SJCRH30 (cell line): Measurements from ENCODE around the gene RHBDF1. TPM values are rescaled to one million over a fixed set of nuclear protein-coding genes. Genes with fewer than 3 reads are reported as not detected.

Experiments used
- DNase-seq, 2 experiments: peaks; one replicate each; pipeline ENCODE4 v3.0.0-alpha.2; 2015 to 2020
- H3K27ac ChIP-seq: fragments of 250-450 bp; sonication (Bioruptor Pico); 2 replicates; pipeline ENCODE4 v1.5.1; 2020; ENCODE audit warnings: mild to moderate bottlenecking, moderate library complexity
- H3K27me3 ChIP-seq: fragments of 250-450 bp; sonication (Bioruptor Pico); 2 replicates; pipeline ENCODE4 v1.5.1; 2020; ENCODE audit warnings: mild to moderate bottlenecking, moderate library complexity
- H3K36me3 ChIP-seq: fragments of 250-450 bp; sonication (Bioruptor Pico); 2 replicates; pipeline ENCODE4 v1.5.1; 2020; ENCODE audit warnings: mild to moderate bottlenecking, moderate library complexity
- H3K4me1 ChIP-seq: fragments of 250-450 bp; sonication (Bioruptor Pico); 2 replicates; pipeline ENCODE4 v1.5.1; 2020; ENCODE audit warnings: mild to moderate bottlenecking, moderate library complexity
- H3K4me3 ChIP-seq: fragments of 250-450 bp; sonication (Bioruptor Pico); 2 replicates; pipeline ENCODE4 v1.5.1; 2020; ENCODE audit warnings: mild to moderate bottlenecking, moderate library complexity
- H3K9me3 ChIP-seq: fragments of 250-450 bp; sonication (Bioruptor Pico); replicated peaks from 2 replicates; pipeline ENCODE4 v1.5.1; 2020; ENCODE audit warnings: mild to moderate bottlenecking, moderate library complexity
- total RNA-seq: library from RNA; depleted of rRNA; stranded (reverse); fragments of >200 nt; shearing (Covaris generic); gene quantifications from 2 replicates; pipeline ENCODE4 v1.2.3, GENCODE V29; 2014

The RHBDF1 gene
- total RNA-seq, 1 experiment from 2014 or later: 25.3 TPM

DNA sequence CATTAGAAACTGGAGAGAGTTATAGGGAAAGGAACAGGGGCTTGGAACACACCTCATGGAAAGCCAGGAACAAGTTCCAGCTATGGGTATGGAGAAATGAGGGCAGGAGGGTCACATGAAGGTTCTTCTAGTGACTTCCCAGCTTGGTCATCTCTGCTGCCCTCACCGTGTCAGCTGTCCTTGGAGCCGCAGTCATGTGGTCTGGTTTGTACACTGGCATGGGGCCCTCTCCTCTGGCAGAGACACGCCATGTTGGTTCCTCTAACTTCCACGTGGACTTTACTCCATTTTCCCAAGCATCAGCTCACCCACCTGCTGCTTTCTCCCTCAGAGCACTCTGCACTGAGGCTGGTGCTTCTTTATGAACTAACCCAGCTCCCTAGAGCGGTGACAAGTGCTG is 31.9 kb upstream of the RHBDF1 start:
- no peaks in the 10 kb centered on the region for H3K4me1 ChIP-seq
- H3K36me3 ChIP-seq: no peaks in the 10 kb centered on the region

DNA sequence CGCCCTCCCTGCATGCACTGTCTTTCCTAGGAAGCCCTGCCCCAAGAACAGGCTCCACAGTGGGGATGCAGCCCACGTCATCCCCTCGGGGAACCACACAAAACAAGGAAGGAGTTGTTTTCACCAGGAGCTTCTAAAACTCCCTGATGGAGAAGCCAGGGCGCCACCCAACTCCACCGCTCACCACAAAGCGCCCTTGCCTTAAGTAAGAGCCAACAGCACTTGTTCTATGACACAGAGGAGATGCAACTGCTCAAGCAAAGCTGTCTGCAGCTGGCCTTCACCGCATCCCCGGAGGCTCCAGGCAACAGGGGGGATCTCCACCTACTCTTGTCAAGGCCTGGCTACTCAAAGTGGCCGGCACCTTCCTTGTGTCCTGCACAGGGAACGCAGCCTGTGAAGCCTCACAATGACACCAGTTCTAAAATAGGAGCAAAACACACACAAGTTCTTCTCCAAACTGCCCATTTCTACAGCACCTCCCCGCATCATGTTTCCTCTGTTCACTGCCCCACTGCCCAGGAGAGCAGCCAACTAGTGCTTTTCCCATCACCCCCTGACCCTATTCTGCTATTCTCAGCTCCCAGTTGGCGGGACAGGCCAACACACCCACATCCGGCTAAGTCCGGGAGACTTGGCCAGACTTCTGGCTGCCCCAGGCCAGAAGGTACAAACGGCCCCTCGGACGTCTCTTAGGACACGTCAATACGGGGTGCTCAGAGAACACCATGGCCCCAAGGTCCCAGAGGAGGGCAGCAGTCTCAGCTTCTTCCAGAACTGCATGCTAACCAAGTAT is 29.8 kb upstream of the RHBDF1 start:
- no peaks in the 10 kb centered on the region for H3K27me3 ChIP-seq
- H3K36me3 ChIP-seq: peaks cover 4% of the 10 kb centered on the region; the same call in 1 of the 2 replicates
- DNase-seq: peak; percentile 45 to 60
- H3K27ac ChIP-seq: no peak overlapping the region
- no peaks in the 10 kb centered on the region for H3K9me3 ChIP-seq
- no peaks in the 10 kb centered on the region for H3K4me1 ChIP-seq
- no peak overlapping the region for H3K4me3 ChIP-seq

More for the DNA sequence above, 31.9 kb upstream of the RHBDF1 start:
- no peak overlapping the region for H3K4me3 ChIP-seq
- no peak for DNase-seq
- H3K9me3 ChIP-seq: no peaks in the 10 kb centered on the region
- no peaks in the 10 kb centered on the region for H3K27me3 ChIP-seq
- H3K27ac ChIP-seq: no peak overlapping the region

DNA sequence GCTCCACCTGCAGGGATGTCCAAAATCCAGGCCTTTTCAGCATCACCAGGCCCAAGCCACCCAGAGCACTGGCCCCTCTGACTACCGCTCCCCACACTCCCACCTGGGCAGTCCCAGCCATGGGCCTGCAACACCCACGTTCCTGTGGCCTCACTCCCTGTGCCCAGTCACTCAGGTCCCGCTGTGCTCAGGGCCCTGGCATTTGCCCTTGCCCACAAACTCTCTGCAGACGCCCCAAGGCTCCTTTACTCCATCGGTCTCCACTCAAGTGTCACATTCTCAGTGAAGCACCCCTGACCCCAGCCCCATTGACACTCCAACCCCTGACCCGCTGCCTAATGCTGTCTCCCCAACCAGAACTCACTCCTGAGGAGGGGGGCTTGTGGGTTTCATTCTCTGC is 29.2 kb upstream of the RHBDF1 start:
- Histone ChIP-seq H3K9me3 (no peaks in the 10 kb centered on the region), H3K4me1 (no peaks in the 10 kb centered on the region), H3K36me3 (peaks cover 4% of the 10 kb centered on the region; the same call in 1 of the 2 replicates), H3K4me3 (no peak overlapping the region), H3K27me3 (no peaks in the 10 kb centered on the region), H3K27ac (no peak overlapping the region)
- DNase-seq: no peak

DNA sequence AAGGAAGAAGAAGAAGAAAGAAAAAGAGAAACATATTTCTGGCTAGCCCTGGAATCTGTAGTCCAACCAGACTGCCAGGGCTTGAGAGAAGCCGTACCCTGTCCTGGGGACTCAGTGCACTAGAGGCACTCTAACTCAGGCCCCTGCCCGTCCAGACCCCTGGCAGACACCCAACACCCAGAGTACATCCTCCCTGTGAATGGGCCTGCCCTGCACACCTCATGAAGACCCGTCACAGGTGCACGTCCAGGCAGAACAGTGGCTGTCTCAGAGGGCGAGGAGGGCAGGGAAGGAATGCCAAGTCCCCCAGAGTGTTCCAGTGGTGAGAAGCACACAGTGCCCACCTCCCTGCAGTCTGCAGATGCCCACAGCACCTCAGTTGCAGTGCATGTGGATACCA is 28.6 kb upstream of the RHBDF1 start:
- Histone ChIP-seq H3K27ac (no peak overlapping the region), H3K9me3 (no peaks in the 10 kb centered on the region), H3K4me3 (no peak overlapping the region), H3K36me3 (peaks cover 4% of the 10 kb centered on the region; the same call in 1 of the 2 replicates), H3K27me3 (no peaks in the 10 kb centered on the region), H3K4me1 (no peaks in the 10 kb centered on the region)
- DNase-seq: no peak

DNA sequence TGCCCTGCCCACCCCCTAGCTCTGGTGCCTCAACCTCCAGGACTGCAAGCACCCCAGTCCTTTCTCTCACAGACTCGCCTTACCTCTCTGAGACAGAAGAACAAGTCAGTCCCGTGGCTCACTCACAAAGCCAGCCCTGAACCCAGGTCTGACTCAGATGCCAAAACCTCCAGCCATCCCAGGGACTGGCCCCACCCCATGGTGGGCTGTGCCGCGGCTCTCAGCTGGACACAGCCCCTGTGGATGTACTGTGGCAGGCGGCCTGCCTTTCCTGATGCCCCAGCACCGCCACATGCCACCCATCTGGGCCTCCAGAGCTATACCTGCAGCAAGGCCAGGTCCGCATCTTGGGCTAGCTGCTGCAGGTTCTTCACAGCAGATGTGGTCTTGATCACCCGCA is 25.4 kb upstream of the RHBDF1 start:
- Histone ChIP-seq H3K9me3 (no peaks in the 10 kb centered on the region), H3K27me3 (no peaks in the 10 kb centered on the region), H3K4me1 (no peaks in the 10 kb centered on the region), H3K4me3 (no peak overlapping the region), H3K36me3 (peaks cover 4% of the 10 kb centered on the region; the same call in 1 of the 2 replicates), H3K27ac (no peak overlapping the region)
- no peak for DNase-seq

DNA sequence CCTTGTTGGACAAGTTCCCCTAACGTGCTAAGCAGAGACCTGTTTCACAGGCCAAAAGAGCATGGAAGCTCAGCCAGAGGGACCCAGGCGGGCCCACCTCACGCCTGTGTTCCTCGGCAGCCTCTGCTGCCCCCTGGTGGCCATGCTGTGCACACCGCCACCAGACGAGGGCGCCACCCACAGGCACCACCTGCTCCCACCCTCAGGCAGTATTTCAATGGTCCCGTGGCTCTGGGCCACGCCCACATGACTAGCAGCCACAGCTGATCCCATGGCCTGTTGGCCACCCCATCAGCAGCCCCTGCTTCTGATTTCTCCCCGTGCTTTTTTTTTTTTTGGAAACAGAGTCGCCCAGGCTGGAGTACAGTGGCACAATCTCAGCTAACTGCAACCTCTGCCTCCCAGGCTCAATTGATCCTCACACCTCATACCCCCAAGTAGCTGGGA is 24.5 kb upstream of the RHBDF1 start:
- peaks cover 4% of the 10 kb centered on the region; the same call in 1 of the 2 replicates for H3K36me3 ChIP-seq
- no peaks in the 10 kb centered on the region for H3K27me3 ChIP-seq
- H3K9me3 ChIP-seq: no peaks in the 10 kb centered on the region
- no peak overlapping the region for H3K27ac ChIP-seq
- H3K4me3 ChIP-seq: no peak overlapping the region
- H3K4me1 ChIP-seq: peaks cover 5% of the 10 kb centered on the region; the same call in 1 of the 2 replicates
- peak; percentile 95 to 97 for DNase-seq

DNA sequence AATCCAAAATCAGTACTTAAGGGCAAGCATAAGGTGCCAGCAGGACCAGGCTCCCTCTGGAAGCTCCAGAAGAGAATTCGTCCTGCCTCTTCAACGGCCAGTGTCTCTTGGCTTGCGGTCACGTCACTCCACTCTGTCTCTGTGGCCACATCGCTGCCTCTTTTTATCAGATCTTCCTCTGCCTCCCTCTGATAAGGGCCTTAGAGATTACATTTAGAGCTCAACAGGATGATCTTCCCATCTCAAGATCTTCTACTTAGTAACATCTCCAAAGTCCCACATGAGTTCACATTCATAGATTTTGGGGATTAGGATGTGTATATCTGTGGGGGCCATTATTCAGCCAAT is 22.5 kb upstream of the RHBDF1 start:
- peaks cover 7% of the 10 kb centered on the region; the same call in 1 of the 2 replicates for H3K4me1 ChIP-seq
- DNase-seq: no peak
- no peaks in the 10 kb centered on the region for H3K27me3 ChIP-seq
- no peaks in the 10 kb centered on the region for H3K9me3 ChIP-seq
- H3K27ac ChIP-seq: no peak overlapping the region
- peaks cover 4% of the 10 kb centered on the region; the same call in 1 of the 2 replicates for H3K36me3 ChIP-seq
- no peak overlapping the region for H3K4me3 ChIP-seq

DNA sequence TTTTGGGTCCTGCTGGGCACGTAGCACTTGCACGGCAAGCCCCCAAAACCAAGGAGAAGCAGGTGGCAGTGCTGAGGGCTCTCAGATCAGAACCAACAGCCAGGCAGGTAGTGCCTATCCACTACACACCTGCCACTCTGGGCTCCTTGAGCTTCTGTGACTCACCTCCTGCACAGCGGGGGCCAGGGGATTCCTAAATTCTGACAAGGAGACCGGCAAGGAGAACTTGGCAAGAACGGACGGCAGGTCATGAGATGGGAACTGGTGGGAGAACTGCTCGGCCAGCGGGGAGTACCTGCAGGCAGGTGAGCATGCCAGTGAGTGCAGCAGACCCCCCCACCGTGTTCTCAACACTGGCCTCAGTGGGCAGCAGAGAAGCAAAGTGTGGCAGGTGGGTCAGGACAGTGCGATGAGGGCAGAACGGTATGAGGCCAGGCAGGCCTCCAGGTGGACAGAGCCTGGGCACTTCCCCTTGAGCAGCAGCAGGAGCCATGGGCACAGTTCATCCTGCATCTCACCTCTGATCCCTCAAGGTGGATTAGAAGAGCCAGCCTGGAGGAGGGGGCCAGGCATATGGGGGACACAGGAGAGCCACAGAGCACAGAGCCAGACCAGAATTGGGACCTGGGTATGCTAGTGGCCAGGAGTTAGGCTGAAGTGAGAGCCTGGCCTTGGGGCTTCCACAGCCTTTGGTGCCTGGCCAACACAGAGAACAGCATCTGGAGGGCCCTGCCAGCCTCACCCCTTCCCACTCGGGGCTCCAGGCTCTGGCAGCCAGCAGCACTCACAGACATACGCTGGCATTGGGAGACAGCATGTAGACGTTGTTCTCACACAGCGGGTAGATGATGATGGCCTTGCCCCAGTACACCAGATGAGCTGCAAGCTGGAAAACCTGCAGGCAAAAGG is 20.3 kb upstream of the RHBDF1 start:
- Histone ChIP-seq H3K9me3 (no peaks in the 10 kb centered on the region), H3K36me3 (no peaks in the 10 kb centered on the region; the same call in 1 of the 2 replicates), H3K27ac (no peak overlapping the region), H3K4me1 (peaks cover 7% of the 10 kb centered on the region; the same call in 1 of the 2 replicates), H3K4me3 (no peak overlapping the region), H3K27me3 (no peaks in the 10 kb centered on the region)
- no peak for DNase-seq

DNA sequence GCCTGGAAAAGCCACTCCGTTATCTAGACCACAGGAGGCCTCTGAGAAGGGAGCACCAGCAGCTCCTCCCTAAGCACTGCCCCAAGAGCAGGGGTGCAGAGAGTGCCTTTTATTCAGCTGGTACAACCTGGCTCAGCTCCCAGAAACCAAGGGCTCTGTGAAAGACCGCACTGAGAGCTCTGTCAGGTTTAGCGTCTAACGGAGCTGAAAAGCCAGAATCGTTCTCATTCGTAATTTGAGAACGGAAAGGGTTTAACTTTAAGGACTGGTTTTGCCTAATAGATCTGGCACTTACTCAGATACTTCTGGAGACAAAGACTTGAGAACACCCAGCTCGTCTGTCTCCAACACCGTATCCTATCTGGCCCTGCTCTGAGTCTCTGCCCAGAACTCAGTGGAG is 19.1 kb upstream of the RHBDF1 start:
- Histone ChIP-seq H3K27ac (no peak overlapping the region), H3K27me3 (no peaks in the 10 kb centered on the region), H3K9me3 (no peaks in the 10 kb centered on the region), H3K4me1 (peaks cover 14% of the 10 kb centered on the region), H3K36me3 (no peaks in the 10 kb centered on the region; the same call in 1 of the 2 replicates), H3K4me3 (no peak overlapping the region)
- DNase-seq: peak; percentile 59 to 76

DNA sequence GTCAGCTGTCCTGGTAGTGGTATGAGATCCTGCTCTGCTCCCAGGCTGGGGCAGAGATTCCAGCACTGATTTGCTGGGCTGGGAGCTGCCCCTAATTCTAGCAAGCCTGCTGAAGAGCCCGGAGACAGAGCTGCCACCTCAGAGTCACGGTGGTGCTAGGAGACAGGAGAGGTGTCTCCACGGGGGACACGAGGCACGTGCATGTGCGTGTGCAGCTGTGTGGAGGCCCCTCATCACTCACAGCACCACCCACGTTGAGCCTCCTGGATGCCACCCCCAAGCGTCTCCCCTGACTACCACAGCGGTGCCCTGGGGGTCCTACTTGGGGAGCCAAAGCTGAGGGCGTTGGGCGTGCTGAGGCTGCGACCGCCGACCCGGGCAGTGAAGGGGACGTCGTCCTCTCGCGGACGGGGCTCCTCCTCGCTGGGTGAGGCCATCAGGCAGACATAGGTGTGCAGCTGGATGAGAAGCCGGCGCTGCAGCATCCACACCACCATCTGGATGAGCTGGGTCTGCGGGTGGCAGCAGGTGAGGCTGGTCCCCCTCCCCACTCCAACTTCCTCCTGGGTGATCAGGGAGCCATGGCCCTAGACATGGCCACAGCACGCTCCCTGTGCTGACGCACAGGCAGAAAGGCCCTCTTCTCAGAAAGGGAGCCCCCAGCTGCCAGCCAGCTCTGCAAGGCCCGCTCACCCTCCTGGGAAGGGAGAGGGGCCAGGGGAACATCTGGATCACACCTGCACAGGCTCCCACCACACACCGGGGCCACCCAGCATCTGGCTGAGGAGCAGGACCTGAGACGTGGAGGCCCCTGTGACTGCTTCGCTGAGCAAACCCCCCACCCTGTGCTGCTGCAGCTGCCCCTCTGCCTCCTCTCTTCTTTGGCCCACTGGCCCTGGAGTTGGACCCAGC is 17.2 kb upstream of the RHBDF1 start:
- H3K36me3 ChIP-seq: no peaks in the 10 kb centered on the region; the same call in 1 of the 2 replicates

DNA sequence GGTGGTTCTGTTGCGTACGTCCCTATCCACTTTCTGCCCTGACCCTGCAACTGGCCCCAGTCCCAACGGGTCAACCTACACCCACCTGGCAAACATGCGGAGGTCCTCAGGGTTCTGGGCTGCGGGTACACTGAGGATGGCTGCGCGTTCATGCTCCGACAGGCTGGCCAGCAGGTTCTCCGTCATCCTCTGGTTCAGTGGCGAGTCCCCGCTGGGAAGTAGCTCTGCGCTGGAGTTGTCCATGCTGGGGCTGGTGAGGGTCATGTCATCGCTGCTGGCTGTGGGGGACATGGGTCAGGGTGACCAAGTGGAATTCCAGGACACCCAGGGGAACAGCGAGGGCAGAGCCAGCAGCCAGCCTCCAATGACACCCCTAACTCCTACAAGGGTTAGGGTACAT is 16.2 kb upstream of the RHBDF1 start:
- Histone ChIP-seq H3K27ac (no peak overlapping the region), H3K9me3 (no peaks in the 10 kb centered on the region), H3K36me3 (no peaks in the 10 kb centered on the region; the same call in 1 of the 2 replicates), H3K27me3 (no peaks in the 10 kb centered on the region), H3K4me1 (peaks cover 41% of the 10 kb centered on the region), H3K4me3 (no peak overlapping the region)
- no peak for DNase-seq

More for the DNA sequence above, 17.2 kb upstream of the RHBDF1 start:
- Histone ChIP-seq H3K4me3 (no peak overlapping the region), H3K27me3 (no peaks in the 10 kb centered on the region), H3K4me1 (peaks cover 31% of the 10 kb centered on the region), H3K27ac (no peak overlapping the region), H3K9me3 (no peaks in the 10 kb centered on the region)
- DNase-seq: no peak

DNA sequence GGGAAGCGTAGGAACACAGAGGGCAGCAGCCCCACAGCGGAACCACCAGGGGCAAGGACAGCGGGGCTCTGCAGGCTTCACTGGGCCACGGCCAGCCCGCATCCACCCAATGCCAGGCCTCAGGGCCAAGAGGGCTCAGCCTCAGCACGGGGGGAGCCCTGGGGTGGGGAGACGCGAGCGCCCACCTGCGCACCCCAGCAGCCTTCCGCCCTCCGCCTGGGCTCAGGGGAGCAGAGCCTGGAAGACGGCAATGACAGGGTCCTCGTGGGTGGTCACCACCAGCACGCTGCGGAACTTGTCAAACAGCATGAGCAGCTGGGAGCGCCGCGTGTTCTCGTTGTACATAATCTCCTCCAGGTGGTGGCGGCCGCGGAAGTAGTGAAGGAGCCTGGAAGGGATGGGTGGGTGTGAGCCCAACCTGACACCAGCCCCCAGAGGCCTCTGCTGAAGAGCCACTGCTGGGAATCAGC is 14.1 kb upstream of the RHBDF1 start:
- no peak overlapping the region for H3K4me3 ChIP-seq
- DNase-seq: peak; percentile 86 to 89
- no peaks in the 10 kb centered on the region for H3K9me3 ChIP-seq
- peaks cover 40% of the 10 kb centered on the region for H3K4me1 ChIP-seq
- H3K27me3 ChIP-seq: no peaks in the 10 kb centered on the region
- no peaks in the 10 kb centered on the region; the same call in 1 of the 2 replicates for H3K36me3 ChIP-seq
- H3K27ac ChIP-seq: peak overlapping the region; percentile 23; the same call in 1 of the 2 replicates

DNA sequence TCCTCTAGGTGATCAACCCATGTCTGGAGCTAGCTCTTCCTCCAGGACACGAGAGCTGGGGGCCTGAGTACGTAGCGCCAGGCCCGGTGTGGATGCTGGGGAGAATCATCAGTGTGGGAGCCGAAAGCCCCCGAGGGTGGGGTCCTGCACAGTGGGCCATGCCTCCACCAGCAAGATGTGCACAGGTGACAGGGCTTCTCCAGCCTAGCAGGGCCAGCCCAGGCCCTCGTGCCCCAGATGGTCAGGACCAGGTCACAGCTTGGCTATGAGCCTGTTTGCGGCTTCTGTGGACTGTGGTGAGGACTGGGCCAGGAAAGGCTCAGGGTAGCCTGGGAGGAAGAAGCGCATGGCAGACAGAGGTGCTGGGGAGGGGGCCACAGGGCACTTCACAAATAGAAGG is 13.4 kb upstream of the RHBDF1 start:
- Histone ChIP-seq H3K4me3 (no peak overlapping the region), H3K36me3 (no peaks in the 10 kb centered on the region; the same call in 1 of the 2 replicates), H3K4me1 (peaks cover 40% of the 10 kb centered on the region), H3K9me3 (no peaks in the 10 kb centered on the region), H3K27ac (no peak overlapping the region; the same call in 1 of the 2 replicates), H3K27me3 (no peaks in the 10 kb centered on the region)
- no peak for DNase-seq

DNA sequence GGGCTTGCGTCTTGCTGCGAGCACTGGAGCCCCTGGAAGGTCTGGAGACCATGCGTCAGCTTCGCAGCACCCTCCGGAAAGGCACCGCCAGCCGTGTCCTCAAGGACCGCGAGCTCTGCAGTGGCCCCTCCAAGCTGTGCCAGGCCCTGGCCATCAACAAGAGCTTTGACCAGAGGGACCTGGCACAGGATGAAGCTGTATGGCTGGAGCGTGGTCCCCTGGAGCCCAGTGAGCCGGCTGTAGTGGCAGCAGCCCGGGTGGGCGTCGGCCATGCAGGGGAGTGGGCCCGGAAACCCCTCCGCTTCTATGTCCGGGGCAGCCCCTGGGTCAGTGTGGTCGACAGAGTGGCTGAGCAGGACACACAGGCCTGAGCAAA is 13.0 kb upstream of the RHBDF1 start:
- Histone ChIP-seq H3K4me3 (no peak overlapping the region), H3K36me3 (peaks cover under 1% of the 10 kb centered on the region; the same call in 1 of the 2 replicates), H3K27me3 (no peaks in the 10 kb centered on the region), H3K4me1 (peaks cover 40% of the 10 kb centered on the region), H3K9me3 (no peaks in the 10 kb centered on the region), H3K27ac (peak overlapping the region; percentile 72; the same call in 1 of the 2 replicates)
- DNase-seq: no peak
